Testis (tissue), 2 donors: ENCODE measurements around the gene CDKAL1.
"Not testable (repeated sequence)": the region's sequence is repeated elsewhere in the genome, so short reads cannot be mapped to it uniquely, and the experiment has no call there.

Experiments used
- POLR2A ChIP-seq: fragments of 450-650 bp; IDR thresholded peaks from one replicate; pipeline ENCODE4 v1.6.1; 2017; ENCODE audit warnings: antibody characterized with exemption, mild to moderate bottlenecking, moderate library complexity
- TF ChIP-seq, protein P1 (sequence below), 3 experiments: fragments of 450-650 bp in 2 of 3; fragments of 200-600 bp in 1 of 3; sonication (generic) in 1 of 3; IDR thresholded peaks; one replicate each; pipeline ENCODE4 v1.5.1; 2016 to 2019; ENCODE audit warnings: antibody characterized with exemption in 3 of 3, mild to moderate bottlenecking in 2 of 3, moderate library complexity in 1 of 3

DNA sequence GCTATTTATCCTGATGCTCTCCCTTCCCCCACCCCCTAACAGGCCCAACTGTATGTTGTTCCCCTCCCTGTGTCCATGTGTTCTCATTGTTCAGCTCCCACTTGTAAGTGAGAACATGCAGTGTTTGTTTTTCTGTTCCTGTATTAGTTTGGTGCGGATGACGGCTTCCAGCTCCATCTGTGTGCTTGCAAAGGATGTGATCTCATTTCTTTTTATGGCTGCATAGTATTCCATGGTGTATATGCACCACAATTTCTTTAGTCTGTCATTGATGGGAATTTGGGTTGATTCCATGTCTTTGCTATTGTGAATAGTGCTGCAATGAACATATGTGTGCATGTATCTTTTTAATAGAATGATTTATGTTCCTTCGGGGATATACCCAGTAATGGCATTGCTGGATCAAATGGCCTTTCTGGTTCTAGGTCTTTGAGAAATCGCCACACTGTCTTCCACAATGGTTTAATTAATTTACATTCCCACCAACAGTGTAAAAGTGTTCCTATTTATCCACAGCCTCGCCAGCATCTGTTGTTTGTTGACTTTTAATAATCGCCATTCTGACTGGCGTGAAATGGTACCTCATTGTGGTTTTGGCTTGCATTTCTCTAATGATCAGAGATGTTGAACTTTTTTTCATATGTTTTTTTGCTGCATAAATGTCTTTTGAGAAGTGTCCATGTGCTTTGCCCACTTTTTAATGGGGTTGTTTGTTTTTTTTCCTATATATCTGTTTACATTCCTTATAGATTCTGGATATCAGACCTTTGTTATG, 115.6 kb downstream of the CDKAL1 start:
- TF ChIP-seq, protein P1, sequence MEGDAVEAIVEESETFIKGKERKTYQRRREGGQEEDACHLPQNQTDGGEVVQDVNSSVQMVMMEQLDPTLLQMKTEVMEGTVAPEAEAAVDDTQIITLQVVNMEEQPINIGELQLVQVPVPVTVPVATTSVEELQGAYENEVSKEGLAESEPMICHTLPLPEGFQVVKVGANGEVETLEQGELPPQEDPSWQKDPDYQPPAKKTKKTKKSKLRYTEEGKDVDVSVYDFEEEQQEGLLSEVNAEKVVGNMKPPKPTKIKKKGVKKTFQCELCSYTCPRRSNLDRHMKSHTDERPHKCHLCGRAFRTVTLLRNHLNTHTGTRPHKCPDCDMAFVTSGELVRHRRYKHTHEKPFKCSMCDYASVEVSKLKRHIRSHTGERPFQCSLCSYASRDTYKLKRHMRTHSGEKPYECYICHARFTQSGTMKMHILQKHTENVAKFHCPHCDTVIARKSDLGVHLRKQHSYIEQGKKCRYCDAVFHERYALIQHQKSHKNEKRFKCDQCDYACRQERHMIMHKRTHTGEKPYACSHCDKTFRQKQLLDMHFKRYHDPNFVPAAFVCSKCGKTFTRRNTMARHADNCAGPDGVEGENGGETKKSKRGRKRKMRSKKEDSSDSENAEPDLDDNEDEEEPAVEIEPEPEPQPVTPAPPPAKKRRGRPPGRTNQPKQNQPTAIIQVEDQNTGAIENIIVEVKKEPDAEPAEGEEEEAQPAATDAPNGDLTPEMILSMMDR (IDR thresholded peaks at IDR 0.05): not testable (repeated sequence)
- TF ChIP-seq POLR2A: not testable (repeated sequence)
